Ovary (tissue), 3 donors: Measurements from ENCODE around the gene SCEL.

Experiments used
- CTCF ChIP-seq, 3 donors: fragments of 450-650 bp in 2 of 3; fragments of 200-600 bp in 1 of 3; IDR thresholded peaks; one replicate each; pipeline versions ENCODE4 v1.5.1 to v1.8.0; 2016 to 2022; ENCODE audit warnings: antibody characterized with exemption in 3 of 3, mild to moderate bottlenecking in 1 of 3
- POLR2A ChIP-seq: fragments of 450-650 bp; IDR thresholded peaks from one replicate; pipeline ENCODE4 v1.6.1; 2017; ENCODE audit warnings: antibody characterized with exemption, mild to moderate bottlenecking, moderate library complexity
- donor health status: DM: no; HTN: no; CAD: no.

GRCh38 chr13:77580748-77581147 is 45.2 kb downstream of the SCEL start:
- TF ChIP-seq CTCF (IDR thresholded peaks at IDR 0.05) (no peak), POLR2A (no peak)
